Measurements from ENCODE around the gene GRIA3.
"Not testable (repeated sequence)": the region's sequence is repeated elsewhere in the genome, so short reads cannot be mapped to it uniquely, and the experiment has no call there.

GRIA3 gene

DNA sequence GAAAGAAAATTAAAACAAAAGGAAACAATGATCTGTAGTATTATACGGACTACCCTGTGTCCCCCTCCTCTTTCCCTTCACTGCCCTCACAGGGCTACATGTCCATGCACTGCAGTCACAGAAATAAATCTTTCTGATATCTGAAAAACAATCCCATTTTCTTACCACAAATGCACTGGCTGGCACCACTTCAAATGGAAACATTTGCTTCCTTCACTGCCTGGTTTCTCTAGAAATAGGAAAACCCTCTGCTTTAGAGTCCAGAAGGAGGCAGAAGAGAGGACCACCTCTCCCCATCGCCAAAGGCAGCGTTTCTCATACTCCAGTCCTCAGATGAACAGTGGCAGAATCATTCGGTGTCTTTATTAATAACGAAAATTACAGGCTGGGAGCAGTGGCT lies 98.2 kb downstream of the GRIA3 start:
- DNase-seq: no peak

DNA sequence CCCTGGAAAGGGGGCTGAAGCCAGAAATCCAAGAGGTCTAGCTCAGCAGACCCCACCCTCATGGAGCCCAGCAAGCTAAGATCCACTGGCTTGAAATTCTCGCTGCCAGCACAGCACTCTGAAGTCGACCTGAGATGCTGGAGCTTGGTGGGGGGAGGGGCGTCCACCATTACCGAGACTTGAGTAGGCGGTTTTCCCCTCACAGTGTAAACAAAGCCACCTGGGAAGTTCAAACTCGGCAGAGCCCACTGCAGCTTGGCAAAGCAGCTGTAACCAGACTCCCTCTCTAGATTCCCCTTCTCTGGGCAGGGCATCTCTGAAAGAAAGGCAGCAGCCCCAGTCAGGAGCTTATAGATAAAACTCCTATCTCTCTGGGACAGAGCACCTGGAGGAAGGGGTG lies 99.3 kb downstream of the GRIA3 start:
- not testable (repeated sequence) for DNase-seq

DNA sequence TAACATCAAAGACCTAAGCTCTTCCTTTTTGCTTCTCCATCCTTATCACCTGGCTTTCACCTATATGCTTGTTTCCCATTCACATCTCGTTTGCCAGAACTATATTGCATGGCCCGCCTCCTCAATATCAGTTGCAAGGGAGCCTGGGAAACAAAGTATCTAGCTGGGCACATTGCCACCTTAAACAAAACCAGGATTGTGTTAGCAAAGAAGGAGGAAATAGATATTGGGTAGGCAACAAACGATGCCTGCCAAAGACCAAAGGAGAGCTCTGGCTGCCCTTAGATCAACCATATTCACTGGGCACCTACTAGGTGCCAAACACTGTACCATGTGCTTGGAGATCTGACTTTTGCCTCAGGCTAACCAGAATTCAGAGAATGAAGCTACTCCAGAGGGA lies 107.5 kb downstream of the GRIA3 start:
- DNase-seq: no peak

DNA sequence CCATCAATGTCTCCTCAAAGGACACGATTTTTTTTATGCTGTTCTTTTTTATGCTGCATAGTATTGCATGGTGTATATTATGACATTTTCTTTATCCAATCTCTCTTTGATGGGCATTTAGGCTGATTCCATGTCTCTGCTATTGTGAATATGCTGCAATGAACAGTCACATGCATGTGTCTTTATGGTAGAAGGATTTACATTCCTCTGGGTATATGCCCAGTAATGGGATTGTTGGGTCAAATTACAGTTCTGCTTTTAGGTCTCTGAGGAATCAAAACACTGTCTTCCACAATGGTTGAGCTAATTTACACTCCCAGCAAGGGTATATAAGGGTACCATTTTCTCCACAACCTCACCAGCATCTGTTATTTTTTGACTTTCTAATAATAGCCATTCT lies 113.9 kb downstream of the GRIA3 start:
- DNase-seq: no peak

DNA sequence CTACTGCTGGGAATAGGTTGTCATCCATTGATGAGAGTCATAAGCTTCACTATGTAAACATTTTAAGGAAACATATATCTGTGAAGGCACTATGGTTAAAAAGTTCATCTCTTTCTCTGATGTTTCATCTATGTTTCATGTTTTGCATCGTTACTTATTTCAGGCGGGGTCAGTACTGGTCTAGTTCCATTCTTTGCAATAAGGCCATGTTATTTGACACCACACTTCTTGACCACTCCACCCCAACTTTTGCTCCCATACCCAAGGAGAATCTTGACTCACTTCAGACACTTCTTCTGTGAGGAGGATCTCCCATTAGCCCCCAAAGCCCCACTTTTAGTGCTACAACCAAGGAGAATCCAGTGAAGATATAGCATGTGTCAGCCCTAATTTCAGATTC lies 119.4 kb downstream of the GRIA3 start:
- no peak for DNase-seq

DNA sequence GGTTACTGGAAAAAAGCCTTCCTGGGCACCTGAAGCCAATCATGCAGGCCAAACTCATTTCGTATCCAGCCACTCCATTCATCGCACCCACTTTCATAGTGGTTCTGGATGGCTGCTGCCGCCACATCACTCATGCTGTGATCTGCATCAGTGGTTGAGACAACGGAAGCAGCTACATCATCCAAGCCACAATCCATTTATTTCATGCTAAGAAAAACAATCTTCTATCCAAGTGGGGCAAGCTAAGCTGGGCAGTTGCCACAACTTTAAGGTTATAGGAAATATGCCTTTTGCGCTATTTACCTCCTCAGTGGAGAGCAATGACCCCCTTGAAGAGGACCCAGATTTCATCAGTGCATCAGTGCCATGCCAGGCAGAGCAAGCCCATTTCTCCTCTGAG lies 124.6 kb downstream of the GRIA3 start:
- no peak for DNase-seq

DNA sequence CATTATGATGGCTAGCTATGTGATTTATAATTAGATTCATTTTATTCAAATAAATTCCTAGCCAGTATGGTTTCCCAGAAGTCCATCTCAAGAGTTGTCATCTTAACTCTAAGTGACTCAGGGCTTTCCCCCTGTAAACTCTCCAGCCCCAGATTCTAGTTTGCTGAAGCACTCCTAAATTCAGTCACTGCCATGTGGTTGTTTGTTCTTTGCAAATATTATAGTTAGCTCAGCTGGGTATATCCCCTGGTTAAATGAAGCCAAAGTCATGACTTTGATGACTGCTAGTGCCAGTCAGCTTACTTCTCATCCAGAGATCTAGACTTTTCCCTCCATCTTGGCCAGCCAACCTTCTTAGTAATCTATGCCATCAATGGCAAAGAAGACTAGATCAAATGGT lies 126.0 kb downstream of the GRIA3 start:
- DNase-seq: no peak

DNA sequence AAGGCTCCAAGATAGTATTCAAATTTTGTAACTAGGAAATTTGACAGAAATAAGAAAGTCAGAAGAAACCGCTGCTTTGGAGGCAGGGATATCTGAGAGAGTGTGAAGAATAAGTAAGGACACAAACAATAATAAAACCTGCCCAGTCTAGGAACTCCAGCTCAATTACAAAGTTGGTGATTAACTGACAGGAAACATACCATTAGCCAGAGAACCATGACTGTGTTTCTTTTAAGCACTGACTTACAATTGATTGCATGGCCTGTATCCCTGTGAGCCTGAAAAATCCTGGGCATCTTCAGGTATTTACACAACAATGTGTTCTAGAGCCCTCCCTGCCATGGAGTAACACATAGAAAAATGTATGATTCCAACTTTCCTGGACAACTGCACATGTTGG lies 127.4 kb downstream of the GRIA3 start:
- no peak for DNase-seq

DNA sequence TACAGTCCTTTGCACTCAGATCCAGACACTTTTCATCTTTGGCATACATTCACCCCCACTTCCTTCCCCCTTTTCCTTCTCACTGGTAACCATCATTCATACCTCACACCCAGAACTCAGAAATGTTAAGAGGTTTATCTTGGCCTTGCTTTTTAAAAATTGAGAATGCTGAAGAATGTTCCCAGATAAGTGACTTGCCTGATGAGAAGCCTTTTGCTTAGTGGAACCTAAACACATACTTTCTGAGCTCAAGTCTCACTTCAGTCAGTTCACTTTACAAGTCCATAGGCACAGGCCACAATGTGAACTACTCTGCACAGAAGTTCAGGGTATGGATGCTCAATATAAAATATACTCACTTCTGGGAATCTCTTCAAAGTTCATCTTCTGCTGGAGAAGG lies 129.4 kb downstream of the GRIA3 start:
- DNase-seq: no peak

DNA sequence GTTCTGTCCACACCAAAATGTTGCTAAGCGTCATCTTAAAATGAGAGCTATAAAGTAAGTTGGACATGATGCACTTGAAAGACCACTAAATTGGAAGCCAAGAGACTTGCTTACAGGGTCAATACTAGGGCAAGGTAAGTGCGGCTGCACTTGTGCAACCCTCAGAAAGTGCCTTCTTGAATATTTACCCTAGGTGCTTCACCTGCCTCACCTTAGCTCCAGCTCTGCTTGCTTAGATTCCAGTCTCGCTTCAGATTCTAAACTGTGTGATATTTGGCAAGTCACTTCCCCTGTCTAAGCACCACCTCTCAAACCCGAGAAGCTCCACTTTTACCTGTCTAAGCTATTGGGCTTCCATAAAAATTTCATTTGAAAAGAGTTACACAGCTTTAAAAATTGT lies 136.5 kb downstream of the GRIA3 start:
- no peak for DNase-seq

DNA sequence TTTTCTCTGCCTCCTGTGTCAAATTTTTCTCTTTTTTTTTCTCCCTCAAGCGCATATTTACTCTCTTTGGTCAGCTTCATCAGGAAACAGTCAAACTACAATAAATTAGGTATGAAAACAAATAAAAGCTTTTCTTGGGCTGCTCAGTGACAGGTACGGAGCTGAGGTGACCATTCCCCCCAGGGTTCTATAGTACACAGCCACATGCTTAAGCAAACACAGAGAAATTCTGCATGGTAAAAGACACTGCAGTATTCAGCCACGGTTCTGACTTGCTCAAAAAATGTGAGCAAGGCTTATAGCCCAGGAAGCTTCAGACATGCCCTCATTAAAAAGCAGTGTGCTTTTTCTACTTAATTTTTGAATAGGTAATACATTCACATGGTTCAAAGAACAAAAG lies 138.5 kb downstream of the GRIA3 start:
- DNase-seq: no peak

DNA sequence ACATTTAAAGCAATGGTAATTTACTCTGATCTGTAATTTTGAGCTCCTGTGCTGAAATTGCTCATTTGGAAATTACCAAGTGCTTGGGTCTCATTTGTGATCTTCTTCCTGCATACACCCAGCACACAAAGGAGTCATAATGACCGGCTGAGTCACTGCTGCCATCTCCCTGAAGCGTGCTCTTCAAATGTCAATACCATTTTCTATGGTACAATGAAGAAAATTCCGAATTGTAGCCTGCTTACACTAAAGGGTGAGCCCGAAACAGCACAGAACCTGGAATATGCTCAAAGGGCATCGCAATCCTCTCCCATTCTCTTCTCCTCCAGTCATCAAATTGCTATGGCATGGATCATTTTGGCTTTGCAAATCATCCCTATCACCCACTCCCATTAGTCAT lies 140.5 kb downstream of the GRIA3 start:
- DNase-seq: peak; percentile 1

DNA sequence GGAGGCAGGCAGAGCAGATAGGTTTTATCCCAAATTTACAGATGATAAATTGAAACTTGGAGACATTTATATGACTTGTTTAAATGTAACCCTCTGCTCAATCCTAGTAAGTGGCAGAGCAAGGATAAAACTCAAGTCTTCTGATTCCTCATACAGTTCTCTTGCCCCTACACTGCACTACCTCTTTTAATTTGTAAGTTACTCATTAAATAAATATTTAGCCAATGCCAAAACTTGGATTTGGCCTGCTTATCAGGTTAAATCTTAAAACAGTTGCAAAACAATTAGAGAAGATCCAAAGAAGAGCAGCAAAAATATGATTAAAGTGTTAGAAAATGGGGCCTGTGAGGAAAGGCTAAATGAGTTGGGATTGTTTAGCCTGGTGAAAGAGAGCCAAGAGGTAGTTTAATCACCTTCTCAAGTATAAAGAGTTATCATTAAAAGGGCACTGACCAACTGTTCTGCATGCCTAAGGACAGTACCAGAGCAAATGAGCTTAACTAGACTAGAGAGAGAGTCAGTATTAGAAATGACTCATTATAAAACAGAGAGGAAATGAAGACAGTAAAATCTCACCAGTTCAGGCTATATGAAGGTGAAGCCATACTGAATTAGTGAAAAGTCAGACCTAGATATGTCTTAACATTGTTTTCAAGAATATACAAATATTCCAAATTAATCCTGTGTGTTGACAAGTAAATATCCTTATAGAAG lies 146.3 kb downstream of the GRIA3 start:
- DNase-seq: no peak

DNA sequence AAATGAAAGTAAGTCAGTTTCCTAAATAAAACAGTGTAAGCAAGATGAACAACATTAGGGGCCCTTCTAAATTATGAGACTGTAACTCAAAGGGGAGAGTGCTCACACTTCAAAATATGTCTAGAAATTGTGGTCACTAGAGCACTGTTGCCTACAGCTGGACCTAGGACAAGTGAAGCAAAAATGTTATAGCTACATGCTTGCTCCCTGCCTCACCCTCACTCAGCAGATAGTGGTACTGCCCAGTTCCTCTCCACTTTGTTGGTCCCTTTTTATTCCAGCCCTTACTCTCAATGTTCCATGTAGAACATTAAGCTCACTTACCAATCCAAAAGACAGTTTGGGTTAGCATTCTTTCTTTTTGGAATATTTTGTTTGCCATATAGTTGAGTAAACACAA lies 147.3 kb downstream of the GRIA3 start:
- no peak for DNase-seq

DNA sequence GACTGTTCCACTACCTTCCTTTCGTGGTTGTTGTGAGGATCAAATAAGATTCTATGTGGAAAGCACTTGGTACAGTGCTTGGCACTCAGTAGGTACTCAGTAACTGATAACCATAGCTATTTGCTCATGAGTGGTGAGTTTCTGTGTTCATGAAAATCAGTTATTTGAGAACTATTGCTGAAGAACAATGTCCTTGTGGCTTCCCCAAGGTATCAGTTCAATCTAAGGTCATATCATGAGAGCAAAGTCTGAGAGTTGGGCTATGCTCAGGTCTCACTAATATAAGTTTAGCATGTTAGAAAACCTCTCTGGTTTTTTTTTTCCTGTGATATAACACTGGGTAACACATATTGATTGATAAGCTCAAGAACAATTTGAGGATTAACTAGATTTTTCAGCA lies 147.8 kb downstream of the GRIA3 start:
- DNase-seq: no peak

DNA sequence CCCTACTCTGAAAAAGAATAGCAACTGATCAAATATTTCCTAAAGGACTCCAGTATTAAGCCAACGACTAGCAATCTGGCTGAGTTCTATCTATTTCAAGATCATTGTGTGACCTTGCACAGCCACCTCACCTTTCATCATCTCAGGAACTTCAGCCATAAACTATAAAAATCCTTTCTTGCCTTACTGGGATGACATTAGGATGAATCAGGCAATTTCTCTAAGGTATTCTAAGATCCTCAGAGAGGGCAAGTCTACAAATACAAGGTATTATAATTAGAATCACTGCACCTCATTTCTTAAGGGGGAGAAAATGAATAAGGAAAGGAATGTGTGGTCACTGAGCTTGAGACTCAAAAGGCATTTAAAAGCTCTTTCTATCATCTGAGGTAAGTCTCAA lies 152.6 kb downstream of the GRIA3 start:
- no peak for DNase-seq

DNA sequence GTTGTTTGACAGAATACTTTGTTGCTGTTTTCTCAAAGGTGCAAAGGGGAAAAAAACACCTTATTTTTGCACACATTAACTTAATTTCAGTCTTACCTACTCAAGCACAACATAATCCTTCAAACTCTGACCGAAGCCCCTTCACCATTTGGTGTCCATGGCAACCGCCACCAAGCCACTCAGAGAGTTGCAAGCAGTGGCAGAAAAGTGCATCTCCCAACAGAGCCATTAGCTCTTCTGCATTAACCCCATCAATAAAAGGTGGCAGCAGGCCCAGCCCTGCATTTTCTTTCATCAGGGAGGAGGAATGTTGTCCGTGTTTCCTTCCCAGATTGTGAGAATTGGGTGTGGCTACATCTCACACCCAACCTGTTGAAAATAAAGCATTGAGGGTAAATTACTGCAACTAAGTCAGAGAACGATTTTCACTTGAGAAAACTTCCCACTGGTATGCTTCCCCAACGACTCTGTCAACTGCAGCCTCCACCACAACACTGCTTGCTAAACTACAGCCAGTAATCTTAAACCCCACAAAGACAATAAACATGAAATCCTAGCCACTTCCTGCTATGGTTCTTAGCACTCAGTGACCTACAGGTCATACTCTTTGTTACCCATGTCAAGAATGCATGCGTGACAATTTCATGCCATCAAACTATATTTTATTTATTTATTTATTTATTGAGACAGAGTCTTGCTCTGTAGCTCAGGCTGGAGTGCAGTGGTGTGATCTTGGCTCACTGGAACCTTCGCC lies 154.0 kb downstream of the GRIA3 start:
- no peak for DNase-seq

DNA sequence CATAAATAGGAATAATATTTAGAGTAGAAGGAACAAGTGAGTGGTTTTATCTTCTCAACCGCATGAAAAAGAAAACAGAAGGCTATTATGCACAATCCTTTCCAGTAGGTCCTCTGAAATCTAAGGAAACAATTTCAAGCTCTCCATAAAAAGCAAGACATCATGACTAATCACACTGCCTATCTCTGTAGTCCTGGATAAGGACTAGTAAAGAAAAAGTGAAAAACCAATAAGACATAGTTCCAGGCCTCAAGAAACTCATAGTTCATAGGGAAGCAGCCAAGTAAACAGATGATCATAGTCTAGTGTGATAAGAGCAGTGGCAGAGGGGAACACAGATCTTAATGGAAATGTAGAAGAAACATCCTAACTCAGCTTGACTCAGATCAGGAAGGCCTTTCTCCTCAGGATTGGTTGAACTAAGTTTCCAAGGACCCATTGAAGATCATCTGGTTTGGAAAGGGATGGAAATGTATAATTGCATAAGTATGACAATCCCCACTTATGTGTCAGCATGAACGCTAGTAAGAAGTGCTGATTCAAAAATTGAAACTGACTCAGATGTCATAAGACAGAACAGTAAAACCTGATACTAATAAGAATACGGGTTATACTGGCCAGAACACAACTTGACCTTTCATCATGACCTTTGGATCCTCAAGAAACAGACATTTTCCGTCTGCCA lies 155.3 kb downstream of the GRIA3 start:
- no peak for DNase-seq

DNA sequence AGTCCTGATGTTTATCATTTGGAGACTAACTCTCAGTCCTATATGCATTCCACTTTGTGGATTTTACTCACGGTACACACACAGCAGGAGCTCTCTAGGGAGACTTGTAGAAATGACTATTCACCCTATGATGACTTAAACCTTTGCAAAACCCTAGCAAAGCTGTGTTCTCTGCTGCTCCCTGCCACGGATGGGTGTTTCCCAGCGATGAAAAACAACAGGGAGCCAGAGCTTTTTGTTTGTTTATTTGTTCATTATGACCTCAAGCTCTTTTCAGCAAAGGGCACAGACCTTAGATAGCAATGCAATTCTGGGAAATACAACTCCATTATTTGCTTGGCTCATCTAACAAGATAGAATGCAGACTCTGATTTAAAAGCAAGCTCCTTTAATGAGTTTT lies 156.6 kb downstream of the GRIA3 start:
- no peak for DNase-seq

DNA sequence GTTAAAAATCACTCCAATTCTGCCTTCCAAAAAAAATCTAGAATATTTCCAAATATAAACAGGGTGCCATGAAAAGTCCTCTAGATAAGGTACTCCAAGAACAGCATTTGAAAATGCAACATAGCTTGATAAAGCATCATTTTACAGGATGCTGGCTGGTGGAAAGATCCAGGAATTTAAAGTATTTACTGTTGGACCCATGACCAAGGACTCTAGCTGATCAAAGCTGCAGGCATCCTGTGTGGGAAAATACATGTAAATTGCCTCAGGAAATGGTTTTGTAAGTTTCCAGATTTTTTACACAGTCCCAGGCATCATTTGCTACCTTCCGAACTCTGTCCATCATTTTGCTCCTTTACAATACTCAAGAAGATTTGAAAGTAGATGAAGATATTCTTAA lies 164.4 kb downstream of the GRIA3 start:
- DNase-seq: peak; percentile 0

DNA sequence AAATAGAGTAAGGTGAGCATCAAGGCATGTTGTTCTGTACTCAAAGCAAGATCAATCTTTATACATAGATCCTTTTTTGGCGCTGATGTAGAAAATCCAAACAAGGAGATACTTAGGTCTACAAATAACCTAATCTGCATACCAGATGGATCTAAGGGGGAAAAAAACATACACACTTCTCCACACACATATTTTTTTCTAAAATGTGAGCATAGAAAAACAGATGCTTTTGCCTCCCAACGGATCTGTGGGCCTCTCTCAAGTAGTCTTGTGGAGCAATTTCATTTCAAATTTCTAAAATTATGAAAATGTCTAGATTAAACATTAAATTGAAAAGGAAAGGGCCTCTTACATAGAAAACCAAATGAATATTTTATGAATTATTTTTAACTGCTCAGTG lies 166.1 kb downstream of the GRIA3 start:
- no peak for DNase-seq

DNA sequence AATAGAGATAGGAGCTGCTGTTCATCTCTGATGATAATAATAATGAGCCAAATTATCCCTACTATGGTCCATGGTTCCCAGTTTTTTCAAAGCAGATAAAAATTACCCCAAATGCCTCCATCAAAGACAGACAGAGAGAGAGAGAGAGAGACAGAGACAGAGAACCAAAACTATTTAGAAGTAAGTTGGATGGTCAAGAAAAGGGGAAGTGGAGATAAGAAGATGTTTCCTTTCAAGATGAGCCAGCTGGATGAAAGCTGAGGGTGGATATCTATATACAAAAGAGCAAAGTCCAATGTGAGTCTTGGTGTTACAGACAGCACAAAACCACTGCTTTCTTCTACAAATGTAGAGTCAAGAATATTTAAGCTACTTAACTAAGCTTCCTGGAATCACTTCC lies 173.9 kb downstream of the GRIA3 start:
- no peak for DNase-seq

DNA sequence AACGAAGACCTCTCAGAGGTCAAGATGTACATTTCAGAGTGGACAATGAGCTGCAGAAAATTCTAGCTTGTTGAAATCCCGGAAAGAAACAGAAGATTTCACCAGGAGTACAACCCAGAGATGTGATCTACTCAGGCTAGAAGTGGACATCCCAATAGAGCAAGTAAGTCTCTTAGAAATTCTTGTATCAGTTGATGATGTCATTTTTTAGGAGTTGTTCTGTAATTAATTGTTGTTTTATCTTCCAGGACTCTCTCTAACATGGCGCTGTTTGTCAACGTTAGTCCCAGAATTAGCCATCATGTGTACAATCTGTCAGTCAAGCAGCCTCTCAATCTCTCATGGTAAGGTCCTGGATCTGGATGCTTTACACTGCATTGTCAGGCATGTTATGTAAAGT lies 174.4 kb downstream of the GRIA3 start:
- no peak for DNase-seq

DNA sequence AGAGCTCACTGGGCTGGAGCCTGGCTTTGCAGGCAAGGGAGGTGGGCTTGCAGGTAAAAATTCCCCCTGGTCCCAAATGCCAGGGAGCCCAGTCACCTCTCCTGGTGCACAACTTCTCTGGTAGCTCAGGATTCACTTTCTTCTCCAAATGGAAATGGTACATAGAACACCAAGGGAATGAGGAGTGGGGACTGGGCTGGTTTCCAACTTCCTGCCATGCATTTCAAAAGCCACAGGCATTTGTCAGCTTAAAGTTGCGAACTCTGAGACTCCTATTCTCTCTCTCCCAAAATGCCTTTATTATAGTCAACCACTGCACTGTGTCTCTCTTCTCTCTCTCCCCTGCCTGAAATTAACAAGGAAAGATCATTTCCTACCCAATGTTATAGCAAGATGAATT lies 177.3 kb downstream of the GRIA3 start:
- no peak for DNase-seq
